Suprapubic skin (tissue), 4 donors: ENCODE measurements around the gene TXLNG. TPM values are rescaled to one million over a fixed set of nuclear protein-coding genes. Genes with fewer than 3 reads are reported as not detected.

Source experiments
- DNase-seq, 2 donors: peaks; one replicate each; pipeline ENCODE4 v3.0.0-alpha.2; 2019; ENCODE audit warnings: low spot score in 2 of 2
- H3K27ac ChIP-seq: fragments of 200-600 bp; sonication (generic); one replicate; pipeline ENCODE4 v1.5.1; 2019
- H3K27me3 ChIP-seq: fragments of 200-600 bp; sonication (generic); one replicate; pipeline ENCODE4 v1.5.1; 2019
- H3K36me3 ChIP-seq: fragments of 200-600 bp; sonication (generic); one replicate; pipeline ENCODE4 v1.5.1; 2019
- H3K4me1 ChIP-seq: fragments of 200-600 bp; sonication (generic); one replicate; pipeline ENCODE4 v1.5.1; 2019
- H3K4me3 ChIP-seq: fragments of 200-600 bp; sonication (generic); one replicate; pipeline ENCODE4 v1.5.1; 2019; ENCODE audit warnings: mild to moderate bottlenecking
- H3K9me3 ChIP-seq: fragments of 200-600 bp; sonication (generic); one replicate; pipeline ENCODE4 v1.5.1; 2019
- CTCF ChIP-seq, 2 donors: fragments of 200-600 bp in 1 of 2; fragments of 450-650 bp in 1 of 2; sonication (generic) in 1 of 2; IDR thresholded peaks; one replicate each; pipeline ENCODE4 v1.5.1; 2016 to 2019; ENCODE audit warnings: antibody characterized with exemption in 2 of 2, mild to moderate bottlenecking in 1 of 2, moderate library complexity in 1 of 2
- EP300 ChIP-seq: sonication (generic); formaldehyde crosslinking; IDR thresholded peaks from one replicate; pipeline ENCODE4 v1.6.1; 2017; ENCODE audit warnings: antibody characterized with exemption
- POLR2A ChIP-seq, 2 donors: fragments of 450-650 bp; IDR thresholded peaks; one replicate each; pipeline ENCODE4 v1.6.1; 2017; ENCODE audit warnings: antibody characterized with exemption in 2 of 2, mild to moderate bottlenecking in 2 of 2, moderate library complexity in 2 of 2
- POLR2AphosphoS5 ChIP-seq, 3 donors: sonication (generic); formaldehyde crosslinking; IDR thresholded peaks; one replicate each; pipeline ENCODE4 v1.6.1; 2017; ENCODE audit warnings: antibody characterized with exemption in 3 of 3
- WGBS: methylation state at CpG from one replicate; pipeline ENCODE4 v1.1.5; 2018; 5-methylcytosine and 5-hydroxymethylcytosine counted together
- total RNA-seq, 4 donors: library from RNA; depleted of rRNA; stranded (reverse); fragments of >200 nt; gene quantifications; one replicate each; pipeline ENCODE4 v1.1.0, GENCODE V29; 2016

The TXLNG gene
- total RNA-seq, 4 donors from 2014 or later: 8.6 to 15.5 (median 14.5) TPM

GRCh38 chrX:16876696-16877095, 90.4 kb downstream of the TXLNG start:
- no peaks in the 10 kb centered on the region for H3K9me3 ChIP-seq
- no peak overlapping the region for H3K27ac ChIP-seq
- H3K27me3 ChIP-seq: no peaks in the 10 kb centered on the region
- 67% methylated on average over 1 of the region's 1 CpG for WGBS
- H3K4me1 ChIP-seq: no peaks in the 10 kb centered on the region
- no peak overlapping the region for H3K4me3 ChIP-seq
- TF ChIP-seq CTCF (IDR thresholded peaks at IDR 0.05) (no peak), POLR2A (IDR thresholded peaks at IDR 0.05) (no peak), POLR2AphosphoS5 (IDR thresholded peaks at IDR 0.05) (no peak), EP300 (no peak)
- H3K36me3 ChIP-seq: no peaks in the 10 kb centered on the region
- DNase-seq: no peak

- 25% methylated on average over 7 of the region's 7 CpGs for WGBS
- no peaks in the 10 kb centered on the region for H3K36me3 ChIP-seq
- no peaks in the 10 kb centered on the region for H3K4me1 ChIP-seq
- H3K27ac ChIP-seq: no peak overlapping the region
- H3K4me3 ChIP-seq: peak overlapping the region; percentile 51
- H3K9me3 ChIP-seq: no peaks in the 10 kb centered on the region
- TF ChIP-seq POLR2AphosphoS5 (IDR thresholded peaks at IDR 0.05) (no peak), EP300 (no peak)
- DNase-seq: no peak
- H3K27me3 ChIP-seq: no peaks in the 10 kb centered on the region
Observed at GRCh38 chrX:16882169-16882568, 95.9 kb downstream of the TXLNG start.

GRCh38 chrX:16882702-16883486, 96.6 kb downstream of the TXLNG start:
- Histone ChIP-seq H3K27ac (peak overlapping the region; percentile 48), H3K27me3 (no peaks in the 10 kb centered on the region), H3K4me1 (no peaks in the 10 kb centered on the region), H3K36me3 (no peaks in the 10 kb centered on the region), H3K9me3 (no peaks in the 10 kb centered on the region), H3K4me3 (peak overlapping the region; percentile 51)
- peak; percentile 77 to 80 for DNase-seq
- 15% methylated on average over 24 of the region's 27 CpGs for WGBS
- TF ChIP-seq CTCF (IDR thresholded peaks at IDR 0.05) (peak; percentile 37 to 48), POLR2A (IDR thresholded peaks at IDR 0.05) (no peak), EP300 (no peak)

GRCh38 chrX:16883487-16883804, 97.2 kb downstream of the TXLNG start:
- H3K9me3 ChIP-seq: no peaks in the 10 kb centered on the region
- 57% methylated on average over 3 of the region's 3 CpGs for WGBS
- TF ChIP-seq EP300: no peak
- no peaks in the 10 kb centered on the region for H3K36me3 ChIP-seq
- H3K27ac ChIP-seq: no peak overlapping the region
- no peak for DNase-seq
- no peak overlapping the region for H3K4me3 ChIP-seq
- no peaks in the 10 kb centered on the region for H3K4me1 ChIP-seq
- no peaks in the 10 kb centered on the region for H3K27me3 ChIP-seq

GRCh38 chrX:16885628-16886027, 99.4 kb downstream of the TXLNG start:
- no peak for DNase-seq
- 88% methylated on average over 1 of the region's 1 CpG for WGBS
- no peak overlapping the region for H3K4me3 ChIP-seq
- H3K9me3 ChIP-seq: no peaks in the 10 kb centered on the region
- no peak overlapping the region for H3K27ac ChIP-seq
- H3K4me1 ChIP-seq: no peaks in the 10 kb centered on the region
- no peaks in the 10 kb centered on the region for H3K27me3 ChIP-seq
- TF ChIP-seq POLR2A (IDR thresholded peaks at IDR 0.05) (no peak), POLR2AphosphoS5 (IDR thresholded peaks at IDR 0.05) (no peak), CTCF (IDR thresholded peaks at IDR 0.05) (no peak), EP300 (no peak)
- H3K36me3 ChIP-seq: no peaks in the 10 kb centered on the region

GRCh38 chrX:16892504-16893362, 106.5 kb downstream of the TXLNG start:
- no peaks in the 10 kb centered on the region for H3K9me3 ChIP-seq
- H3K4me1 ChIP-seq: no peaks in the 10 kb centered on the region
- no peak overlapping the region for H3K4me3 ChIP-seq
- H3K36me3 ChIP-seq: no peaks in the 10 kb centered on the region
- 14% methylated on average over 9 of the region's 9 CpGs for WGBS
- H3K27ac ChIP-seq: no peak overlapping the region
- peak in 1 of 2 donors; percentile 71 for DNase-seq
- TF ChIP-seq POLR2AphosphoS5 (IDR thresholded peaks at IDR 0.05) (no peak), EP300 (no peak), CTCF (IDR thresholded peaks at IDR 0.05) (peak; percentile 61 to 66), POLR2A (IDR thresholded peaks at IDR 0.05) (no peak)
- H3K27me3 ChIP-seq: no peaks in the 10 kb centered on the region
